ENCODE results near the gene NANOS3.

The NANOS3 gene

GRCh38 chr19:13880059-13881043 is 3.4 kb downstream of the NANOS3 start:
- Mint-ChIP-seq H3K27ac (peak overlapping the region; percentile 86 to 89), H3K9me3 (no peaks in the 10 kb centered on the region), H3K27me3 (peaks cover 0 to 12% of the 10 kb centered on the region in 2 donors), H3K36me3 (ENCODE audit: insufficient read depth) (peaks cover 10% of the 10 kb centered on the region), H3K4me3 (peak overlapping the region; percentile 73 to 79), H3K4me1 (ENCODE audit: low read depth in 2 of 2) (peaks cover 32 to 42% of the 10 kb centered on the region in 2 donors)
- DNase-seq (peak; percentile 99 to 100 (median 99)), ATAC-seq (replicated peaks) (peak; percentile 95)

DNA sequence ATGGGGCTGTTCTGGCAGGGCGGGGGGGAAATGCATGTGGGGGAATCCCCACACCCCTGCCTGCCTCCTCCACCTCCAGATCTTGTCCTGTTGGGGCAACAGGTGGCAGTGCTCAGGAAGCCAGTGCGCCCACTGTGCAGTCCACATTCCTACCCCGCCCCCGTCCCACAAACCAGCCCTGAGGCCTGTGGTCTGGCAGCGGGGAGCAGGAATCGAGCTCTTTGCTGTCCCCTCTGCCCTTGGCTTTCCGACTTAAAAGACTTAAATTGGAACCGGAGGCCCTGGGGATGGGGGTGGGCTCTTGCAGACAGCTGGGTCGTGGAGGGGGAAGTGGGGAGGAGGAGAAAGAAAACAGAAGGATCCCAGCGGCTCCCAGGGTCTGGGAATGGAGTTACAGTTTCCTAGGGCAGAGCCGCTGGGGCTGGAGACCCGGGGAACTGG is 4.3 kb downstream of the NANOS3 start:
- no peak for ATAC-seq (replicated peaks)
- no peaks in the 10 kb centered on the region for H3K9me3 Mint-ChIP-seq
- H3K4me1 Mint-ChIP-seq (ENCODE audit: low read depth in 2 of 2) = peaks cover 32 to 51% of the 10 kb centered on the region in 2 donors
- peak overlapping the region; percentile 86 to 89 for H3K27ac Mint-ChIP-seq
- H3K27me3 Mint-ChIP-seq = peaks cover 0 to 4% of the 10 kb centered on the region in 2 donors
- H3K4me3 Mint-ChIP-seq = peak overlapping the region; percentile 73 to 79
- H3K36me3 Mint-ChIP-seq (ENCODE audit: insufficient read depth) = peaks cover 8% of the 10 kb centered on the region
- no peak for DNase-seq

DNA sequence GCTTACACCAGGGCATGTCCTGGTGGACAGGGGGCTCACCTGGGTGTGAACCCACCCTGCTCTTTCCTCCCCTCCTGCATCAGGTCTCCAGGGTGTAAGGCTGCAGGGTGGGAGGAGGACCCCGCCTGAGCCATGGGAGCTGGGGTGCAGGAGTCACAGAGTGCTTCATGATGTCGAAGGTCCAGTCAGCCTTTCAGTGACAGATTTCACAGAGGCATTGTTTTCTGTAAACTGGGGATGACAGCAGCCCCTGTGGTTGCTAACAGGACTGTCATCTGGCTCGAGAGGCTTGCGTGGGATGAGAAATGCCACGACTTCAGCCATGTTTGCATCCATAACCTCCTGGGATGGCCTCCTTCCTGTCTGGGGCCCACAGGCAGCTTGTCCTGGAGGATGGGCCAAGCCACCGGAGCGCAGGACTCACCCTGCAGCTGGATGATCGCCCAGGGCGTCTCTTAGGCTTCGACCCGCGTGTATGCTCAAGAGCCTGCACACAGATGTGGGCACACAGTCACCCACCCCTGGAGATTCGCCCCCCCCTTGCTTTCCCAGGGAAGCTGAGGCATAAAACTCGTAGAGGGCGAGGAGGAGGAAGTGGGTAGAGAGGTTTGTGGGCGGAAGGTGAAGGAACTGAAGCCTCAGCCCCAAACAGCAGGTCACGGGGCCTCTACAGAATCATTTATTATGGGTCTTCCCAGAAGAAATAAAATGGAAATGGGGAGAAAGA is 4.9 kb downstream of the NANOS3 start:
- H3K27ac Mint-ChIP-seq = peak overlapping the region; percentile 86 to 89
- peak overlapping the region; percentile 73 to 79 for H3K4me3 Mint-ChIP-seq
- H3K4me1 Mint-ChIP-seq (ENCODE audit: low read depth in 2 of 2) = peaks cover 35 to 56% of the 10 kb centered on the region in 2 donors
- peak; percentile 5 for ATAC-seq (replicated peaks)
- H3K27me3 Mint-ChIP-seq = no peaks in the 10 kb centered on the region
- DNase-seq = no peak
- peaks cover 8% of the 10 kb centered on the region for H3K36me3 Mint-ChIP-seq (ENCODE audit: insufficient read depth)
- H3K9me3 Mint-ChIP-seq = no peaks in the 10 kb centered on the region

GRCh38 chr19:13882419-13882795 is 5.5 kb downstream of the NANOS3 start:
- peak overlapping the region; percentile 73 to 79 for H3K4me3 Mint-ChIP-seq
- peak overlapping the region; percentile 86 to 89 for H3K27ac Mint-ChIP-seq
- peaks cover 41 to 60% of the 10 kb centered on the region in 2 donors for H3K4me1 Mint-ChIP-seq (ENCODE audit: low read depth in 2 of 2)
- ATAC-seq (replicated peaks) (no peak), DNase-seq (no peak)
- no peaks in the 10 kb centered on the region for H3K27me3 Mint-ChIP-seq
- peaks cover 10% of the 10 kb centered on the region for H3K36me3 Mint-ChIP-seq (ENCODE audit: insufficient read depth)
- H3K9me3 Mint-ChIP-seq = no peaks in the 10 kb centered on the region

GRCh38 chr19:13882836-13883235 is 5.9 kb downstream of the NANOS3 start:
- no peak for ATAC-seq (replicated peaks)

DNA sequence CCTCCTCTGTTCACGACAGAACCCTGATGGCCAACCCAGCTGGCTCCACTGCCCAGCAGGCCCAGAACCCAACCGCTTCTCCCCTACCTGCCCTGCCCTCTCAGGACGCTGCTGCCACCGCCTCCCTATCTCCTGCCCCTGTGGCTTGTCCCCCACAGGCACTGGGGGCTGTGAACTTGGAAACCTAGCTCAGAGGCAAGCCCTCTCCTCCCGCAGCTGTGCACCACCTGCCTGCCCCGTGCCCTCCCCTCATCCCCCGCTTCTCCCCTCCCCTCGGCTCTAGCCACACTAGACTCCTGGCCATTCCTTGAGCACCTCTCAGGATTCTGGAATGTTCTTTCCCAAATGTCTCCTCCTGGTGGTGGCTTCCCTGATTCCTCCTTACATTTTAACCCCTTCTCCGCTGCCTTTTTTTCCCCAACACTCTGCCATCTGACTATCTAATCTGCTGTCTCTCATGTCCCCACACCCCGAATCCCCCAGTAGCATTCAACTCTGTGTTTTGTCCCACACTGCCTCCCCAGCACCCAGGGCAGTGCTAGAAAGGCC is 6.7 kb downstream of the NANOS3 start:
- ATAC-seq (replicated peaks) = no peak
- Mint-ChIP-seq H3K27me3 (no peaks in the 10 kb centered on the region), H3K4me3 (peak overlapping the region; percentile 56 to 62), H3K36me3 (ENCODE audit: insufficient read depth) (peaks cover 16% of the 10 kb centered on the region), H3K4me1 (ENCODE audit: low read depth in 2 of 2) (peaks cover 43 to 68% of the 10 kb centered on the region in 2 donors), H3K9me3 (no peaks in the 10 kb centered on the region), H3K27ac (peak overlapping the region; percentile 86 to 89)
- DNase-seq = no peak

More at GRCh38 chr19:13882836-13883235, 5.9 kb downstream of the NANOS3 start:
- H3K9me3 Mint-ChIP-seq = no peaks in the 10 kb centered on the region
- H3K36me3 Mint-ChIP-seq (ENCODE audit: insufficient read depth) = peaks cover 15% of the 10 kb centered on the region
- no peaks in the 10 kb centered on the region for H3K27me3 Mint-ChIP-seq
- peak overlapping the region in 1 of 2 donors; percentile 79 for H3K4me3 Mint-ChIP-seq
- no peak for DNase-seq
- H3K4me1 Mint-ChIP-seq (ENCODE audit: low read depth in 2 of 2) = peaks cover 43 to 65% of the 10 kb centered on the region in 2 donors
- peak overlapping the region; percentile 86 to 89 for H3K27ac Mint-ChIP-seq

DNA sequence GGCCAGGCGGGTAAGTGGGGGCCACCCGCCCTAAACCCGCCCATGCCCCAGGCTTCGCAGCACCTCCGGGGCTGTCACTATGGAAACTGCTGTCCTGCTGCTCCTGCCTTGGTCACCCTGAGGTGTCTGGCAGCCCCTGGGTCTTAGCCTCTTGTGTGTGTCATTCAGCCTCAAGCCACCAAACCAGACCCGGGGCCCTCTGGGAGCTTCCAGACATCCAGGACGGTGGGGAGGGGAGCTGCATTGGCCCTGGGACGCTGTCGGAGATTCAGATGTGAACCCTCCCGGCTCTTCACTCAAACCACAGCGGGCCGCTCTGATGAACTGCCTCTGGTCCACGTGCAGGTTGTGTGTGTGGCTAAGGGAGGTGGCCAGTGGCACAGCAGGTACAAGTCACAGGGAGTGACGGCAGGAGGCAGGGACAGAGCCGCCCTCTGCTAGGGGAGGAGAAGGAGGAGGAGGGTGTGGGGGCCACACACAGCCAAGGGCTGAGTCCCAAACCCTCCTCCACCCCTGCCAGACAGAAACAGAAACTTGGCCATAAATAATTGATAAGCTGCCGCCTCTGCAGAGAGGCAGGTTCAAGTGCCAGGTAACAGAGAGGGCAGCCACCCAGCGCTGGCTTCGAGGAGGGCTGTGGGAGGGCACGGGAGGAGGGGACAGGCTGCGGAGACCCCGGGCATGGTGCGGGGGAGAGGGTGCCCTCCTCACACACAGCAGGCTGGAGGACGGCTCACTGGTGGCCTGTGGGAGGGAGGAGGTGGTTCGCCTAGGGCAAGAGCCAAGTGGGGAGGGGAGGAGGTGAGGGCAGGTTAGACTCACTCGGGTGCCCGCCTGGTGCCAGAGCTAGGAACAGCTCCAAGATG is 8.0 kb downstream of the NANOS3 start:
- no peaks in the 10 kb centered on the region for H3K27me3 Mint-ChIP-seq
- no peaks in the 10 kb centered on the region for H3K9me3 Mint-ChIP-seq
- peak overlapping the region; percentile 31 to 62 for H3K4me3 Mint-ChIP-seq
- DNase-seq (no peak), ATAC-seq (replicated peaks) (no peak)
- peak overlapping the region; percentile 89 to 95 for H3K27ac Mint-ChIP-seq
- H3K4me1 Mint-ChIP-seq (ENCODE audit: low read depth in 2 of 2) = peaks cover 43 to 65% of the 10 kb centered on the region in 2 donors
- peaks cover 16% of the 10 kb centered on the region for H3K36me3 Mint-ChIP-seq (ENCODE audit: insufficient read depth)

GRCh38 chr19:13885826-13886365 is 9.0 kb downstream of the NANOS3 start:
- DNase-seq (no peak), ATAC-seq (replicated peaks) (no peak)
- Mint-ChIP-seq H3K27ac (peak overlapping the region; percentile 89 to 95), H3K27me3 (no peaks in the 10 kb centered on the region), H3K4me3 (peak overlapping the region; percentile 74 to 76), H3K9me3 (no peaks in the 10 kb centered on the region), H3K4me1 (ENCODE audit: low read depth in 2 of 2) (peaks cover 37 to 57% of the 10 kb centered on the region in 2 donors), H3K36me3 (ENCODE audit: insufficient read depth) (peaks cover 16% of the 10 kb centered on the region)

- H3K27ac Mint-ChIP-seq = peak overlapping the region; percentile 89 to 95
- H3K9me3 Mint-ChIP-seq = no peaks in the 10 kb centered on the region
- H3K27me3 Mint-ChIP-seq = no peaks in the 10 kb centered on the region
- ATAC-seq (replicated peaks) = peak; percentile 93
- peak overlapping the region; percentile 74 to 76 for H3K4me3 Mint-ChIP-seq
- peaks cover 12% of the 10 kb centered on the region for H3K36me3 Mint-ChIP-seq (ENCODE audit: insufficient read depth)
- peaks cover 26 to 46% of the 10 kb centered on the region in 2 donors for H3K4me1 Mint-ChIP-seq (ENCODE audit: low read depth in 2 of 2)
- peak; percentile 62 to 72 (median 67) for DNase-seq
Measured at GRCh38 chr19:13887018-13887436, 10.1 kb downstream of the NANOS3 start.

- ATAC-seq (replicated peaks) (peak; percentile 57), DNase-seq (no peak)
- peak overlapping the region; percentile 74 to 76 for H3K4me3 Mint-ChIP-seq
- H3K27me3 Mint-ChIP-seq = no peaks in the 10 kb centered on the region
- H3K9me3 Mint-ChIP-seq = no peaks in the 10 kb centered on the region
- H3K36me3 Mint-ChIP-seq (ENCODE audit: insufficient read depth) = peaks cover 12% of the 10 kb centered on the region
- H3K27ac Mint-ChIP-seq = peak overlapping the region; percentile 89 to 95
- H3K4me1 Mint-ChIP-seq (ENCODE audit: low read depth in 2 of 2) = peaks cover 21 to 41% of the 10 kb centered on the region in 2 donors
Measured at GRCh38 chr19:13887517-13887916, 10.6 kb downstream of the NANOS3 start.

DNA sequence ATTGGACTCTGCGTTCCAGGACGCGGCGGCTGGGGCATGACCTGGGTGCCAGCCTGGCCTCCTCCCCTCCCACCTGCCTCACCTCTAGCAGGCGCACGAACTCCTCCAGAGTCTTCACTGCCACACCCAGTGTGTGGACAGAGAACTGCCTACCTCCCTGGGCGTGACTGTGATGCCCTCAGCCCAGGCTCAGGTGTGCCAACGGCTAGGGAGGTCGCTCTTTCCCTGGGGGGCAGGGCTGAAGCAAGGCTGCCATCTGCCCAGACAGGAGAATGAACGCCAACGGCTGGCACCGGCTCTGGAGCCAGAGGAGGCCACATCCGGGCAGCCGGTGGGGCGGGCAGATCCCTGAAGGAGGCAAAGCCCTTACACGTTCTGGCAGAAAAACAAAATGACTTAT is 11.3 kb downstream of the NANOS3 start:
- no peak for ATAC-seq (replicated peaks)
- Mint-ChIP-seq H3K9me3 (no peaks in the 10 kb centered on the region), H3K27ac (peak overlapping the region; percentile 25 to 95), H3K4me1 (ENCODE audit: low read depth in 2 of 2) (peaks cover 20 to 38% of the 10 kb centered on the region in 2 donors), H3K36me3 (ENCODE audit: insufficient read depth) (peaks cover 14% of the 10 kb centered on the region), H3K4me3 (peak overlapping the region; percentile 74 to 76), H3K27me3 (no peaks in the 10 kb centered on the region)
- no peak for DNase-seq

DNA sequence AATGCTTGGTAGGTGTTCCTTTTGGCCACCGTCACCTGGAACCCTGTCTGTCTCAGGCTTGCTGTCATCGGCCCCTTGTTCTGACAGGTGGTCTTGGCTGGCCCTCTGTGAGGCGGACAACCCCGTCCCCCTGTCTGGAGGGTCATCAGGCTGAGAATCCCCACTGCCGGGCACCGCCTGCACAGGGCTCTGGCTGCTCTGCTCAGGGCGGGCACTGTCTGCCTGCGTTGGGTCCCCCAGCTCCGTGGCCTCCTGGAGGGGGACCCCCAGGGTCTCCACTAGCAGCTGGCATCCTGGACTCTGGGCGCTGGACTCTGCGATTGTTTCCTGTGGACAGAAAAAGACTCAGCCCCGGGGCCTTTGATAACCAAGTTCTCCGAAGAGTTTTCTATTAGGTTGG is 13.2 kb downstream of the NANOS3 start:
- H3K27ac Mint-ChIP-seq = no peak overlapping the region
- peaks cover 11% of the 10 kb centered on the region for H3K36me3 Mint-ChIP-seq (ENCODE audit: insufficient read depth)
- H3K9me3 Mint-ChIP-seq = no peaks in the 10 kb centered on the region
- no peak overlapping the region for H3K4me3 Mint-ChIP-seq
- H3K27me3 Mint-ChIP-seq = no peaks in the 10 kb centered on the region
- H3K4me1 Mint-ChIP-seq (ENCODE audit: low read depth in 2 of 2) = peaks cover 11 to 29% of the 10 kb centered on the region in 2 donors
- DNase-seq (no peak), ATAC-seq (replicated peaks) (no peak)

All from effector memory CD8-positive, alpha-beta T cell (primary cell).